Right ventricle myocardium inferior (tissue), 1 donor: ENCODE measurements around the gene SGTA. TPM values are rescaled to one million over a fixed set of nuclear protein-coding genes. Genes with fewer than 3 reads are reported as not detected.
A peak's percentile ranks its signal among the peaks of the same experiment; 100 is the strongest.
"Not testable (repeated sequence)": the region's sequence is repeated elsewhere in the genome, so short reads cannot be mapped to it uniquely, and the experiment has no call there.

ENCODE experiments used
- ATAC-seq: fragments of 200-7000 bp; cut with Tn5 transposase; one replicate; pipeline ENCODE4 v1.9.1; 2020; ENCODE audit warnings: mild to moderate bottlenecking, moderate library complexity
- DNase-seq: peaks from one replicate; pipeline ENCODE4 v3.0.0; 2021; ENCODE audit errors: missing footprints
- intact Hi-C: fragments of 100-400 bp; cut with DNase I; formaldehyde crosslinking; loops from one replicate; pipeline ENCODE4 v1.11.0; 2022
- total RNA-seq: library from RNA; stranded (reverse); fragmentation: NEBNext Ultra II Directional; extraction: Animal tissue kit (Norgen Biotek cat#: 25700); gene quantifications from one replicate; pipeline ENCODE4 v1.2.1, GENCODE V29; 2021
- donor health status: DM: no; HTN: yes; CAD: no; lungs with severe emphysema.

The SGTA gene
- total RNA-seq, 1 donor from 2014 or later: 64.3 TPM

- ATAC-seq: no peak
- intact Hi-C loops: loop anchor here (2.0 kb wide), 1 partner anchor 57 kb away; no protein-coding TSS in a partner anchor
- DNase-seq: no peak
Measured at GRCh38 chr19:2721570-2722540, 61.2 kb downstream of the SGTA start.

GRCh38 chr19:2720777-2721569 lies 62.1 kb downstream of the SGTA start, which contains the start of gene DIRAS1:
TSS of gene DIRAS1 (minus strand) at chr19:2721372. CDS start at chr19:2717806, 3,566 bp downstream.
- intact Hi-C loops: loop anchor here (2.0 kb wide), 1 partner anchor 56 kb away; no protein-coding TSS in a partner anchor
- DNase-seq (no peak), ATAC-seq (peak; percentile 4)

GRCh38 chr19:2719920-2720776 lies 62.9 kb downstream of the SGTA start:
- DNase-seq: no peak
- ATAC-seq: peak; percentile 61
- intact Hi-C loops: loop anchor here (2.0 kb wide), 1 partner anchor 55 kb away; no protein-coding TSS in a partner anchor

- DNase-seq (no peak), ATAC-seq (no peak)
- intact Hi-C loops: no loop called here
Measured at GRCh38 chr19:2719232-2719735, 63.8 kb downstream of the SGTA start.

GRCh38 chr19:2717638-2718541 lies 65.2 kb downstream of the SGTA start:
- DNase-seq: peak; percentile 62
- no peak for ATAC-seq
- intact Hi-C loops: no loop called here

- no peak for ATAC-seq
- peak; percentile 33 for DNase-seq
- intact Hi-C loops: no loop called here
Measured at GRCh38 chr19:2716722-2717637, 66.1 kb downstream of the SGTA start.

GRCh38 chr19:2716275-2716650 lies 66.8 kb downstream of the SGTA start:
- intact Hi-C loops: no loop called here
- ATAC-seq (no peak), DNase-seq (peak; percentile 56)

- no peak for DNase-seq
- intact Hi-C loops: no loop called here
- no peak for ATAC-seq
Measured at GRCh38 chr19:2715470-2716274, 67.4 kb downstream of the SGTA start.

GRCh38 chr19:2714531-2715269 lies 68.4 kb downstream of the SGTA start:
- intact Hi-C loops: no loop called here
- DNase-seq (peak; percentile 56), ATAC-seq (peak; percentile 3)

- ATAC-seq, DNase-seq, intact Hi-C loops: not testable (repeated sequence)
Measured at GRCh38 chr19:2714102-2714501, 69.0 kb downstream of the SGTA start.

GRCh38 chr19:2713170-2713569 lies 69.9 kb downstream of the SGTA start:
- ATAC-seq, intact Hi-C loops, DNase-seq: not testable (repeated sequence)

GRCh38 chr19:2711875-2712205 lies 71.2 kb downstream of the SGTA start:
- DNase-seq (peak; percentile 9), ATAC-seq (no peak)
- intact Hi-C loops: no loop called here

GRCh38 chr19:2711172-2711874 lies 71.8 kb downstream of the SGTA start:
- ATAC-seq: no peak
- DNase-seq: peak; percentile 63
- intact Hi-C loops: no loop called here

GRCh38 chr19:2706251-2706650 lies 76.8 kb downstream of the SGTA start:
- intact Hi-C loops: no loop called here
- ATAC-seq (no peak), DNase-seq (peak; percentile 42)
